ENCODE measurements around the gene RCOR1. TPM values are rescaled to one million over a fixed set of nuclear protein-coding genes. Genes with fewer than 3 reads are reported as not detected.

The RCOR1 gene
- total RNA-seq, 2 experiments from 2014 or later, result 22.1 to 23.4 TPM

GRCh38 chr14:102590667-102591099 is 1.8 kb upstream of the RCOR1 start:
- Mint-ChIP-seq H3K4me1 (peaks cover 22% of the 10 kb centered on the region), H3K36me3 (ENCODE audit: low read depth) (peaks cover 9% of the 10 kb centered on the region), H3K4me3 (peak overlapping the region; percentile 91), H3K27ac (no peak overlapping the region), H3K9me3 (no peaks in the 10 kb centered on the region), H3K27me3 (peaks cover 2% of the 10 kb centered on the region)
- ChIA-PET CTCF (interaction anchor here (0.9 to 1.9 kb wide), 2 partner anchors 22 to 66 kb away, joined by 3 to 6 read pairs; no protein-coding TSS in a partner anchor), POLR2A (interaction anchor here (1.0 to 2.8 kb wide), 5 partner anchors 16 to 66 kb away, joined by 3 to 19 read pairs (median 6); no protein-coding TSS in a partner anchor)
- no peak for DNase-seq

GRCh38 chr14:102591372-102591943 is 991 bp upstream of the RCOR1 start:
- Mint-ChIP-seq H3K27me3 (peaks cover 1% of the 10 kb centered on the region), H3K4me1 (peaks cover 24% of the 10 kb centered on the region), H3K27ac (peak overlapping the region; percentile 61), H3K36me3 (ENCODE audit: low read depth) (peaks cover 11% of the 10 kb centered on the region), H3K4me3 (peak overlapping the region; percentile 91), H3K9me3 (no peaks in the 10 kb centered on the region)
- POLR2A ChIA-PET, result interaction anchor here (1.0 to 2.8 kb wide), 5 partner anchors 17 to 67 kb away, joined by 3 to 19 read pairs (median 6); no protein-coding TSS in a partner anchor
- peak; percentile 32 for DNase-seq
- CTCF ChIA-PET, result interaction anchor here (0.9 to 1.9 kb wide), 3 partner anchors 23 to 67 kb away, joined by 3 to 6 read pairs (median 3); no protein-coding TSS in a partner anchor

- H3K9me3 Mint-ChIP-seq, result no peaks in the 10 kb centered on the region
- peak overlapping the region; percentile 85 for H3K4me3 Mint-ChIP-seq
- H3K4me1 Mint-ChIP-seq, result peaks cover 24% of the 10 kb centered on the region
- CTCF ChIA-PET, result no interaction called here
- DNase-seq, result no peak
- H3K36me3 Mint-ChIP-seq (ENCODE audit: low read depth), result peaks cover 11% of the 10 kb centered on the region
- POLR2A ChIA-PET, result interaction anchor here (4.3 kb wide), 1 partner anchor 68 kb away, joined by 23 read pairs; no protein-coding TSS in a partner anchor
- H3K27ac Mint-ChIP-seq, result no peak overlapping the region
- no peaks in the 10 kb centered on the region for H3K27me3 Mint-ChIP-seq
Observed at GRCh38 chr14:102592763-102593060, 263 bp downstream of the RCOR1 start.

GRCh38 chr14:102593061-102593824 is 794 bp downstream of the RCOR1 start:
- DNase-seq, result peak; percentile 67
- Mint-ChIP-seq H3K4me1 (peaks cover 24% of the 10 kb centered on the region), H3K27ac (peak overlapping the region; percentile 50), H3K4me3 (peak overlapping the region; percentile 85), H3K36me3 (ENCODE audit: low read depth) (peaks cover 11% of the 10 kb centered on the region), H3K27me3 (no peaks in the 10 kb centered on the region), H3K9me3 (no peaks in the 10 kb centered on the region)
- CTCF ChIA-PET, result interaction anchor here (1.0 to 3.0 kb wide), 10 partner anchors 11 to 78 kb away, joined by 4 to 29 read pairs (median 6); no protein-coding TSS in a partner anchor
- POLR2A ChIA-PET, result interaction anchor here (0.9 to 4.3 kb wide), 2 partner anchors 15 to 69 kb away, joined by 3 to 23 read pairs; no protein-coding TSS in a partner anchor

GRCh38 chr14:102593825-102594137 is 1.3 kb downstream of the RCOR1 start:
- peaks cover 24% of the 10 kb centered on the region for H3K4me1 Mint-ChIP-seq
- CTCF ChIA-PET, result interaction anchor here (0.7 to 3.1 kb wide), 17 partner anchors 10 to 645 kb away, joined by 3 to 29 read pairs (median 6); no protein-coding TSS in a partner anchor

GRCh38 chr14:102594514-102595175 is 2.2 kb downstream of the RCOR1 start:
- CTCF ChIA-PET, result interaction anchor here (0.6 to 3.1 kb wide), 32 partner anchors 9 to 646 kb away, joined by 3 to 29 read pairs (median 4); partner anchors contain the start of gene ZNF839
- H3K4me1 Mint-ChIP-seq, result peaks cover 26% of the 10 kb centered on the region
- DNase-seq, result peak; percentile 75
- H3K27ac Mint-ChIP-seq, result peak overlapping the region; percentile 50
- H3K9me3 Mint-ChIP-seq, result no peaks in the 10 kb centered on the region
- H3K36me3 Mint-ChIP-seq (ENCODE audit: low read depth), result peaks cover 13% of the 10 kb centered on the region
- POLR2A ChIA-PET, result interaction anchor here (0.6 to 4.3 kb wide), 6 partner anchors 17 to 275 kb away, joined by 3 to 23 read pairs (median 3); partner anchors contain the start of gene ZNF839
- no peaks in the 10 kb centered on the region for H3K27me3 Mint-ChIP-seq
- H3K4me3 Mint-ChIP-seq, result peak overlapping the region; percentile 85

More at GRCh38 chr14:102593825-102594137, 1.3 kb downstream of the RCOR1 start:
- H3K27me3 Mint-ChIP-seq, result no peaks in the 10 kb centered on the region
- H3K9me3 Mint-ChIP-seq, result no peaks in the 10 kb centered on the region
- H3K36me3 Mint-ChIP-seq (ENCODE audit: low read depth), result peaks cover 11% of the 10 kb centered on the region
- peak overlapping the region; percentile 85 for H3K4me3 Mint-ChIP-seq
- POLR2A ChIA-PET, result interaction anchor here (0.7 to 4.3 kb wide), 4 partner anchors 15 to 274 kb away, joined by 3 to 23 read pairs (median 3); partner anchors contain the start of gene ZNF839
- peak overlapping the region; percentile 50 for H3K27ac Mint-ChIP-seq
- DNase-seq, result no peak

- Mint-ChIP-seq H3K4me1 (peaks cover 18% of the 10 kb centered on the region), H3K27me3 (no peaks in the 10 kb centered on the region), H3K27ac (no peak overlapping the region), H3K4me3 (no peak overlapping the region), H3K36me3 (ENCODE audit: low read depth) (peaks cover 9% of the 10 kb centered on the region), H3K9me3 (no peaks in the 10 kb centered on the region)
- DNase-seq, result no peak
- ChIA-PET CTCF (interaction anchor here (0.6 kb wide), 1 partner anchor 245 kb away, joined by 3 read pairs; no protein-coding TSS in a partner anchor), POLR2A (no interaction called here)
Observed at GRCh38 chr14:102601378-102601925, 9.0 kb downstream of the RCOR1 start.

GRCh38 chr14:102602421-102603292 is 10.2 kb downstream of the RCOR1 start:
- Mint-ChIP-seq H3K27me3 (no peaks in the 10 kb centered on the region), H3K27ac (no peak overlapping the region), H3K36me3 (ENCODE audit: low read depth) (peaks cover 9% of the 10 kb centered on the region), H3K4me1 (peaks cover 24% of the 10 kb centered on the region), H3K4me3 (no peak overlapping the region), H3K9me3 (no peaks in the 10 kb centered on the region)
- no peak for DNase-seq
- ChIA-PET CTCF (interaction anchor here (0.6 to 2.7 kb wide), 2 partner anchors 8 to 82 kb away, joined by 3 to 16 read pairs; no protein-coding TSS in a partner anchor), POLR2A (no interaction called here)

GRCh38 chr14:102603293-102603907 is 11.0 kb downstream of the RCOR1 start:
- H3K36me3 Mint-ChIP-seq (ENCODE audit: low read depth), result peaks cover 9% of the 10 kb centered on the region
- H3K27ac Mint-ChIP-seq, result no peak overlapping the region
- POLR2A ChIA-PET, result no interaction called here
- no peaks in the 10 kb centered on the region for H3K27me3 Mint-ChIP-seq
- H3K4me1 Mint-ChIP-seq, result peaks cover 30% of the 10 kb centered on the region
- no peak overlapping the region for H3K4me3 Mint-ChIP-seq
- no peak for DNase-seq
- H3K9me3 Mint-ChIP-seq, result no peaks in the 10 kb centered on the region
- CTCF ChIA-PET, result interaction anchor here (0.6 to 2.7 kb wide), 2 partner anchors 9 to 83 kb away, joined by 3 to 16 read pairs; no protein-coding TSS in a partner anchor

- H3K4me1 Mint-ChIP-seq, result peaks cover 30% of the 10 kb centered on the region
- ChIA-PET CTCF (interaction anchor here (0.5 to 2.7 kb wide), 2 partner anchors 9 to 423 kb away, joined by 4 to 16 read pairs; no protein-coding TSS in a partner anchor), POLR2A (no interaction called here)
Observed at GRCh38 chr14:102604183-102604582, 11.7 kb downstream of the RCOR1 start.

GRCh38 chr14:102605029-102605428 is 12.6 kb downstream of the RCOR1 start:
- H3K36me3 Mint-ChIP-seq (ENCODE audit: low read depth), result peaks cover 12% of the 10 kb centered on the region
- H3K27me3 Mint-ChIP-seq, result no peaks in the 10 kb centered on the region
- no peak overlapping the region for H3K4me3 Mint-ChIP-seq
- no peak for DNase-seq
- POLR2A ChIA-PET, result no interaction called here
- H3K9me3 Mint-ChIP-seq, result no peaks in the 10 kb centered on the region
- CTCF ChIA-PET, result interaction anchor here (0.7 to 2.7 kb wide), 2 partner anchors 10 to 107 kb away, joined by 4 to 16 read pairs; no protein-coding TSS in a partner anchor
- no peak overlapping the region for H3K27ac Mint-ChIP-seq
- H3K4me1 Mint-ChIP-seq, result peaks cover 25% of the 10 kb centered on the region

More at GRCh38 chr14:102604183-102604582, 11.7 kb downstream of the RCOR1 start:
- Mint-ChIP-seq H3K27me3 (no peaks in the 10 kb centered on the region), H3K27ac (no peak overlapping the region), H3K36me3 (ENCODE audit: low read depth) (peaks cover 9% of the 10 kb centered on the region), H3K9me3 (no peaks in the 10 kb centered on the region), H3K4me3 (no peak overlapping the region)
- DNase-seq, result no peak

All from activated CD4-positive, alpha-beta memory T cell treated with anti-CD3 and anti-CD28 coated beads, Interleukin-2, amount 10 ng/mL, durations not matched to agents 7 days and 5 days (primary cell).